Kidney (tissue), 14 donors: ENCODE measurements around the gene SLC25A53. TPM values are rescaled to one million over a fixed set of nuclear protein-coding genes. Genes with fewer than 3 reads are reported as not detected.
A peak's percentile ranks its signal among the peaks of the same experiment; 100 is the strongest.

Source experiments
- DNase-seq, 5 donors: peaks; one replicate each; pipeline ENCODE4 v3.0.0-alpha.2; 2013 to 2020
- FAIRE-seq: peaks from 2 replicates; lab custom pipeline; 2012; peaks lifted over from hg19 to GRCh38; lab: Jason Lieb, UNC
- H3K27ac ChIP-seq, 2 donors: one replicate each; pipeline ENCODE4 v1.7.0; 2013; ENCODE audit warnings: low read depth in 2 of 2, low read length in 2 of 2, inconsistent platforms in 1 of 2
- H3K27me3 ChIP-seq: one replicate; pipeline ENCODE4 v1.7.1; 2013; ENCODE audit warnings: low read length, inconsistent platforms; ENCODE audit not compliant: control insufficient read depth, insufficient read depth
- H3K36me3 ChIP-seq, 3 donors: one replicate each; pipeline versions ENCODE4 v1.7.0 to v1.7.1; 2013; ENCODE audit warnings: low read length in 3 of 3, control low read depth in 1 of 3, inconsistent platforms in 1 of 3; ENCODE audit not compliant: insufficient read depth in 3 of 3, control insufficient read depth in 2 of 3
- H3K4me1 ChIP-seq, 3 donors: one replicate each; pipeline versions ENCODE4 v1.7.0 to v1.7.1; 2013; ENCODE audit warnings: low read length in 3 of 3, inconsistent platforms in 1 of 3, low read depth in 1 of 3; ENCODE audit not compliant: control insufficient read depth in 2 of 3, insufficient read depth in 2 of 3
- H3K4me3 ChIP-seq, 3 donors: one replicate each; pipeline versions ENCODE4 v1.7.0 to v1.8.1; 2013; ENCODE audit warnings: low read length in 3 of 3, control low read depth in 1 of 3, inconsistent platforms in 1 of 3
- H3K9ac ChIP-seq, 3 donors: one replicate each; pipeline versions ENCODE4 v1.7.0 to v1.7.1; 2013; ENCODE audit warnings: low read length in 3 of 3, control low read depth in 1 of 3, inconsistent platforms in 1 of 3
- H3K9me3 ChIP-seq, 3 donors: one replicate each; pipeline versions ENCODE4 v1.7.0 to v1.7.1; 2013; ENCODE audit warnings: low read length in 3 of 3, control low read depth in 1 of 3, inconsistent platforms in 1 of 3; ENCODE audit not compliant: control insufficient read depth in 2 of 3, insufficient read depth in 1 of 3
- CTCF ChIP-seq: IDR thresholded peaks from 3 replicates; pipeline ENCODE4 v1.5.1; 2012; ENCODE audit warnings: mild to moderate bottlenecking, moderate library complexity, borderline replicate concordance; ENCODE audit not compliant: insufficient read depth; ENCODE audit errors: extremely low read depth
- intact Hi-C: fragments of 100-400 bp; cut with DNase I; formaldehyde crosslinking; loops from one replicate; pipeline ENCODE4 v1.11.1; 2022
- polyA plus RNA-seq: library from polyadenylated mRNA; stranded (reverse); fragments of 350-450 nt; fragmentation: Illumina TruSeq; extraction: RNeasy Lipid Tissue Mini Kit (QIAGEN cat#74804); gene quantifications from one replicate; pipeline ENCODE4 v1.2.3, GENCODE V29; 2014; ENCODE audit warnings: low read depth, low replicate concordance; ENCODE audit not compliant: insufficient read depth
- total RNA-seq: library from RNA; stranded (reverse); fragmentation: NEBNext Ultra II Directional; extraction: Animal tissue kit (Norgen Biotek cat#: 25700); gene quantifications from one replicate; pipeline ENCODE4 v1.2.1, GENCODE V29; 2021
- donor health status: control.
- donor health status: control.
- donor health status: control.
- donor health status: control.
- donor health status: control.
- donor health status: DM: yes; HTN: yes; CAD: no.
- donor health status: Normal renal cell carcinoma (clear cell type).

Gene SLC25A53
- total and polyA plus RNA-seq, 2 donors from 2014 or later: 5.0 to 12.1 TPM

- H3K36me3 ChIP-seq: no peaks in the 10 kb centered on the region
- FAIRE-seq (peak; percentile 99), DNase-seq (peak in 3 of 5 donors; percentile 58 to 81 (median 61))
- no peaks in the 10 kb centered on the region for H3K27me3 ChIP-seq
- H3K9me3 ChIP-seq: no peaks in the 10 kb centered on the region
- H3K9ac ChIP-seq: no peak overlapping the region
- H3K4me1 ChIP-seq: no peaks in the 10 kb centered on the region
- H3K4me3 ChIP-seq: no peak overlapping the region
- peak; percentile 49 for TF ChIP-seq CTCF
- intact Hi-C loops: no loop called here
- no peak overlapping the region for H3K27ac ChIP-seq
Observed at GRCh38 chrX:104098151-104098808, 58.5 kb downstream of the SLC25A53 start.

- Histone ChIP-seq H3K27ac (no peak overlapping the region), H3K27me3 (peaks cover 2% of the 10 kb centered on the region), H3K36me3 (no peaks in the 10 kb centered on the region), H3K9ac (no peak overlapping the region), H3K9me3 (no peaks in the 10 kb centered on the region), H3K4me1 (no peaks in the 10 kb centered on the region), H3K4me3 (no peak overlapping the region)
- DNase-seq: no peak
- no peak for FAIRE-seq
- intact Hi-C loops: no loop called here
- TF ChIP-seq CTCF: no peak
Observed at GRCh38 chrX:104085919-104086318, 70.9 kb downstream of the SLC25A53 start.

GRCh38 chrX:104085477-104085876 is 71.3 kb downstream of the SLC25A53 start:
- FAIRE-seq (no peak), DNase-seq (no peak)
- H3K36me3 ChIP-seq: no peaks in the 10 kb centered on the region
- TF ChIP-seq CTCF: no peak
- intact Hi-C loops: no loop called here
- no peaks in the 10 kb centered on the region for H3K4me1 ChIP-seq
- no peak overlapping the region for H3K27ac ChIP-seq
- peaks cover 2% of the 10 kb centered on the region for H3K27me3 ChIP-seq
- no peak overlapping the region for H3K9ac ChIP-seq
- H3K9me3 ChIP-seq: no peaks in the 10 kb centered on the region
- no peak overlapping the region for H3K4me3 ChIP-seq
